H1 (cell line): ENCODE measurements around the gene ARMH3.

Experiments used
- CHD2 ChIP-seq: IDR thresholded peaks from 2 replicates; pipeline ENCODE4 v1.6.1; 2012; ENCODE audit warnings: low read length, improper control_type of control experiment
- EZH2 ChIP-seq: fragments of 200-600 bp; sonication (generic); IDR thresholded peaks from 2 replicates; pipeline ENCODE4 v1.7.1; 2012; ENCODE audit warnings: low read depth, mild to moderate bottlenecking, moderate library complexity, low read length, inconsistent platforms; ENCODE audit not compliant: severe bottlenecking
- POLR2A ChIP-seq, 2 experiments: IDR thresholded peaks; 1 replicate in 1 of 2; 2 replicates in 1 of 2; pipeline ENCODE4 v1.6.1; 2011; ENCODE audit warnings: low read depth in 2 of 2, low read length in 2 of 2, mild to moderate bottlenecking in 2 of 2; ENCODE audit errors: control extremely low read depth in 1 of 2
- YY1 ChIP-seq: IDR thresholded peaks from 2 replicates; pipeline ENCODE4 v1.6.1; 2011; ENCODE audit warnings: low read depth, mild to moderate bottlenecking, low read length
- TF ChIP-seq, protein P1 (sequence below), 3 experiments: IDR thresholded peaks; 1 replicate in 2 of 3; 2 replicates in 1 of 3; pipeline versions ENCODE4 v1.5.1 to v1.6.1; 2011; ENCODE audit warnings: low read length in 3 of 3, mild to moderate bottlenecking in 3 of 3, inconsistent platforms in 2 of 3, low read depth in 1 of 3, moderate library complexity in 1 of 3; ENCODE audit not compliant: insufficient read depth in 1 of 3; ENCODE audit errors: control extremely low read depth in 1 of 3

DNA sequence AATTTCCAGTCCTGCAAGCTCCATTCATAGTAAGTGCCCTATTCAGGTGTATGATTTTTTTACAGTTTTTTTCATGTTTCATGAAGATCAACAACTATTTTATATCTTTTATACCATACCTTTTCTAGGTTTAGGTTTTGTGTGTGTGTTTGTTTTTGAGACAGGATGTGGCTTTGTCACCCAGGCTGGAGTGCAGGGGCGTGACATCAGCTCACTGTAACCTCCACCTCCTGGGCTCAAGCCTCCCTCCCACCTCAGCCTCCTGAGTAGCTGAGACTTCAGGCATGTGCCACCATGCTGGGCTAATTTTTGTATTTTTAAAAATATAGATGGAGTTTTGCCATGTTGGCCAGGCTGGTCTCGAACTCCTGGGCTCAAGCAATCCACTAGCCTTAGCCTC, 35.0 kb downstream of the ARMH3 start:
- no peak for TF ChIP-seq EZH2
- no peak for TF ChIP-seq YY1
- TF ChIP-seq, protein P1, sequence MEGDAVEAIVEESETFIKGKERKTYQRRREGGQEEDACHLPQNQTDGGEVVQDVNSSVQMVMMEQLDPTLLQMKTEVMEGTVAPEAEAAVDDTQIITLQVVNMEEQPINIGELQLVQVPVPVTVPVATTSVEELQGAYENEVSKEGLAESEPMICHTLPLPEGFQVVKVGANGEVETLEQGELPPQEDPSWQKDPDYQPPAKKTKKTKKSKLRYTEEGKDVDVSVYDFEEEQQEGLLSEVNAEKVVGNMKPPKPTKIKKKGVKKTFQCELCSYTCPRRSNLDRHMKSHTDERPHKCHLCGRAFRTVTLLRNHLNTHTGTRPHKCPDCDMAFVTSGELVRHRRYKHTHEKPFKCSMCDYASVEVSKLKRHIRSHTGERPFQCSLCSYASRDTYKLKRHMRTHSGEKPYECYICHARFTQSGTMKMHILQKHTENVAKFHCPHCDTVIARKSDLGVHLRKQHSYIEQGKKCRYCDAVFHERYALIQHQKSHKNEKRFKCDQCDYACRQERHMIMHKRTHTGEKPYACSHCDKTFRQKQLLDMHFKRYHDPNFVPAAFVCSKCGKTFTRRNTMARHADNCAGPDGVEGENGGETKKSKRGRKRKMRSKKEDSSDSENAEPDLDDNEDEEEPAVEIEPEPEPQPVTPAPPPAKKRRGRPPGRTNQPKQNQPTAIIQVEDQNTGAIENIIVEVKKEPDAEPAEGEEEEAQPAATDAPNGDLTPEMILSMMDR (IDR thresholded peaks at IDR 0.05; ENCODE audit: control extremely low read depth in 1 of 3, insufficient read depth in 1 of 3, low read depth in 1 of 3, low read length in 3 of 3), result no peak
- TF ChIP-seq CHD2, result no peak
- no peak for TF ChIP-seq POLR2A (IDR thresholded peaks at IDR 0.05; ENCODE audit: control extremely low read depth in 1 of 2, low read depth in 2 of 2, low read length in 2 of 2)
